GM12878 (cell line): Measurements from ENCODE around the gene KLHDC1. TPM values are rescaled to one million over a fixed set of nuclear protein-coding genes. Genes with fewer than 3 reads are reported as not detected.

Source experiments
- ATAC-seq: fragments of 200-7000 bp; cut with Tn5 transposase; 3 replicates; pipeline ENCODE4 v1.9.1; 2020; ENCODE audit warnings: mild to moderate bottlenecking, moderate library complexity
- BruUV-seq: library from RNA; stranded (reverse); fragments of 400-500 nt; replicated peaks from 2 replicates; lab custom pipeline; 2021; lab: Mats Ljungman, UMichigan
- CTCF ChIA-PET: fragments of 300-600 bp; sonication (Branson Sonifier 250); formaldehyde crosslinking; extraction: SDS; loops from one replicate; lab custom pipeline; 2021; ENCODE audit warnings: inconsistent platforms; lab: Yijun Ruan, JAX
- POLR2A ChIA-PET: fragments of 350-600 bp; formaldehyde crosslinking; extraction: SDS; loops from one replicate; lab custom pipeline; 2021; ENCODE audit warnings: inconsistent platforms; lab: Charles Lee
- RAD21 ChIA-PET: fragments of 300-600 bp; sonication (Branson Sonifier 250); formaldehyde crosslinking; loops from one replicate; lab custom pipeline; 2023; ENCODE audit warnings: antibody characterized with exemption; ENCODE audit not compliant: unreplicated experiment; lab: Charles Lee
- SMC1A ChIA-PET: fragments of 300-600 bp; sonication (Branson Sonifier 250); formaldehyde crosslinking; loops from one replicate; lab custom pipeline; 2023; ENCODE audit not compliant: unreplicated experiment, uncharacterized antibody; lab: Charles Lee
- DNase-seq: peaks from one replicate; pipeline ENCODE4 v3.0.0-alpha.2; 2011; ENCODE audit warnings: low read depth, low spot score
- FAIRE-seq: peaks from 3 replicates; lab custom pipeline; 2011; peaks lifted over from hg19 to GRCh38; lab: Jason Lieb, UNC
- H2AFZ ChIP-seq: 2 replicates; pipeline ENCODE4 v1.6.0; 2011; ENCODE audit warnings: low read depth, low read length, control low read depth; ENCODE audit not compliant: control insufficient read depth
- H3K27ac ChIP-seq: 2 replicates; pipeline ENCODE4 v1.5.1; 2011; ENCODE audit warnings: control low read depth; ENCODE audit not compliant: control insufficient read depth, insufficient read depth
- H3K27me3 ChIP-seq, 2 experiments: replicated peaks in 1 of 2; 2 replicates each; pipeline versions ENCODE4 v1.6.0 to v1.6.1; 2011; ENCODE audit warnings: low read length in 1 of 2; ENCODE audit not compliant: control insufficient read depth in 2 of 2, insufficient read depth in 2 of 2
- H3K36me3 ChIP-seq, 2 experiments: 2 replicates each; pipeline ENCODE4 v1.5.1; 2011; ENCODE audit warnings: low read length in 1 of 2; ENCODE audit not compliant: control insufficient read depth in 2 of 2, insufficient read depth in 2 of 2
- H3K4me1 ChIP-seq: 2 replicates; pipeline ENCODE4 v1.6.1; 2011; ENCODE audit warnings: mild to moderate bottlenecking, low read length, moderate library complexity, mixed read lengths; ENCODE audit not compliant: control insufficient read depth, insufficient read depth
- H3K4me2 ChIP-seq: 2 replicates; pipeline ENCODE4 v1.6.0; 2011; ENCODE audit warnings: control low read depth; ENCODE audit not compliant: control insufficient read depth, insufficient read depth
- H3K4me3 ChIP-seq: fragments of 200-600 bp; sonication (generic); 2 replicates; pipeline ENCODE4 v1.5.1; 2016
- H3K79me2 ChIP-seq: 2 replicates; pipeline ENCODE4 v1.6.0; 2011; ENCODE audit warnings: low read length; ENCODE audit not compliant: control insufficient read depth, insufficient read depth
- H3K9ac ChIP-seq: 2 replicates; pipeline ENCODE4 v1.8.0; 2011; ENCODE audit warnings: low read length, control low read depth, mixed read lengths; ENCODE audit not compliant: control insufficient read depth, insufficient read depth
- H3K9me3 ChIP-seq: replicated peaks from 3 replicates; pipeline ENCODE4 v1.5.1; 2011; ENCODE audit warnings: mild to moderate bottlenecking, low read length; ENCODE audit not compliant: control insufficient read depth, insufficient read depth
- H4K20me1 ChIP-seq: 2 replicates; pipeline ENCODE4 v1.6.0; 2011; ENCODE audit not compliant: control insufficient read depth, insufficient read depth
- BRCA1 ChIP-seq: IDR thresholded peaks from 2 replicates; pipeline ENCODE4 v1.6.1; 2011; ENCODE audit warnings: low read depth, low read length, improper control_type of control experiment
- CEBPZ ChIP-seq: fragments of 150-350 bp; IDR thresholded peaks from 2 replicates; pipeline ENCODE4 v1.6.1; 2016; ENCODE audit warnings: low read depth, low read length
- CREM ChIP-seq: IDR thresholded peaks from 2 replicates; pipeline ENCODE4 v1.6.1; 2014; ENCODE audit warnings: antibody characterized with exemption, low read depth
- DPF2 ChIP-seq: fragments of 450-650 bp; IDR thresholded peaks from 2 replicates; pipeline ENCODE4 v1.6.1; 2017; ENCODE audit warnings: mild to moderate bottlenecking
- FOXM1 ChIP-seq: IDR thresholded peaks from 2 replicates; pipeline ENCODE4 v1.6.1; 2012; ENCODE audit warnings: low read depth, mild to moderate bottlenecking, inconsistent platforms, low read length, moderate library complexity
- GABPA ChIP-seq: IDR thresholded peaks from 2 replicates; pipeline ENCODE4 v1.6.1; 2014; ENCODE audit warnings: antibody characterized with exemption, low read depth, mild to moderate bottlenecking, inconsistent platforms
- IKZF1 ChIP-seq: fragments of 450-650 bp; conservative IDR thresholded peaks from 2 replicates; pipeline ENCODE4 v1.6.1; 2017; ENCODE audit warnings: antibody characterized with exemption, mild to moderate bottlenecking
- NR2C2 ChIP-seq: IDR thresholded peaks from 2 replicates; pipeline ENCODE4 v1.6.1; 2011; ENCODE audit warnings: borderline replicate concordance, low read depth; ENCODE audit not compliant: control insufficient read depth, insufficient read length
- RAD51 ChIP-seq: fragments of 450-650 bp; IDR thresholded peaks from 2 replicates; pipeline ENCODE4 v1.6.1; 2016; ENCODE audit warnings: moderate library complexity, mild to moderate bottlenecking, inconsistent platforms
- SKIL ChIP-seq: fragments of 450-650 bp; IDR thresholded peaks from 2 replicates; pipeline ENCODE4 v1.6.1; 2017; ENCODE audit warnings: mild to moderate bottlenecking, low read depth, inconsistent platforms; ENCODE audit not compliant: poor library complexity, severe bottlenecking
- SP1 ChIP-seq: IDR thresholded peaks from one replicate; pipeline ENCODE4 v1.6.1; 2011; ENCODE audit warnings: low read depth, low read length
- SREBF2 ChIP-seq: IDR thresholded peaks from 2 replicates; pipeline ENCODE4 v1.6.1; 2012; ENCODE audit warnings: mild to moderate bottlenecking, low read length
- TCF3 ChIP-seq: IDR thresholded peaks from 2 replicates; pipeline ENCODE4 v1.6.1; 2012; ENCODE audit warnings: low read depth, mild to moderate bottlenecking, low read length, borderline replicate concordance; ENCODE audit not compliant: insufficient read depth
- WRNIP1 ChIP-seq: IDR thresholded peaks from 2 replicates; pipeline ENCODE4 v1.6.1; 2011; ENCODE audit warnings: low read depth, low read length, improper control_type of control experiment, borderline replicate concordance
- ZBTB33 ChIP-seq: fragments of 450-650 bp; IDR thresholded peaks from 2 replicates; pipeline ENCODE4 v1.6.1; 2017; ENCODE audit warnings: mild to moderate bottlenecking
- ZBTB4 ChIP-seq: fragments of 450-650 bp; formaldehyde crosslinking; IDR thresholded peaks from 2 replicates; pipeline ENCODE4 v1.4.0; 2022; ENCODE audit warnings: mild to moderate bottlenecking, moderate library complexity
- in situ Hi-C: fragments of 300-500 bp; cut with MboI; formaldehyde crosslinking; loops from 9 replicates; pipeline ENCODE4 v1.14.3; 2018; ENCODE audit warnings: mixed read lengths
- intact Hi-C: fragments of 100-400 bp; cut with micrococcal nuclease; formaldehyde crosslinking; loops from one replicate; pipeline ENCODE4 v1.14.2; 2022; ENCODE audit not compliant: unreplicated experiment
- polyA plus RNA-seq, 11 experiments: library from polyadenylated mRNA; depleted of rRNA in 4 of 11; unstranded in 6 of 11; stranded (reverse) in 5 of 11; fragments of >200 nt; fragmentation: Nextera tagmentation in 4 of 11; fragmentation: Illumina TruSeq in 1 of 11; extraction: Ambion mirVana in 4 of 11; extraction: Trizol in 1 of 11; gene quantifications; 1 replicate in 1 of 11; 2 replicates in 10 of 11; pipeline versions ENCODE4 v1.2.1 to v1.2.3, GENCODE V29; 2011 to 2016; ENCODE audit warnings: inconsistent platforms in 2 of 11, missing spikeins in 2 of 11, low read depth in 1 of 11
- total RNA-seq, 4 experiments: library from RNA; depleted of rRNA in 3 of 4; stranded (reverse); fragments of >200 nt in 3 of 4; fragmentation: Illumina TruSeq in 1 of 4; extraction: Trizol in 1 of 4; gene quantifications; 2 replicates each; pipeline versions ENCODE4 v1.2.1 to v1.2.3, GENCODE V29; 2013 to 2021

KLHDC1 gene
- total and polyA plus RNA-seq, 10 of the 15 experiments (the other 5 are each of a cell fraction or from before 2014, with no cell fraction given), result 0.22 to 0.98 (median 0.55) TPM

GRCh38 chr14:49733836-49734235 lies 40.9 kb downstream of the KLHDC1 start:
- POLR2A ChIA-PET, result no interaction called here
- CTCF ChIA-PET, result no interaction called here
- BruUV-seq, result no TSS peak
- H3K9me3 ChIP-seq, result no peaks in the 10 kb centered on the region
- intact Hi-C loops, result no loop called here
- no peak overlapping the region for H3K9ac ChIP-seq
- no peaks in the 10 kb centered on the region for H3K36me3 ChIP-seq
- H3K4me1 ChIP-seq, result no peaks in the 10 kb centered on the region
- SMC1A ChIA-PET, result no interaction called here
- no peaks in the 10 kb centered on the region for H4K20me1 ChIP-seq
- FAIRE-seq, result no peak
- H3K4me3 ChIP-seq, result no peak overlapping the region
- DNase-seq, result no peak
- no peak overlapping the region for H2AFZ ChIP-seq
- H3K4me2 ChIP-seq, result no peak overlapping the region
- in situ Hi-C loops, result no loop called here
- H3K79me2 ChIP-seq, result no peaks in the 10 kb centered on the region
- RAD21 ChIA-PET, result interaction anchor here (0.6 kb wide), 1 partner anchor 48 kb away, joined by 3 read pairs; no protein-coding TSS in a partner anchor
- ATAC-seq, result no peak
- no peak overlapping the region for H3K27ac ChIP-seq
- no peaks in the 10 kb centered on the region for H3K27me3 ChIP-seq
- TF ChIP-seq ZBTB4, result no peak
- no peak for TF ChIP-seq RAD51
- TF ChIP-seq WRNIP1, result no peak
- TF ChIP-seq IKZF1, result no peak
- no peak for TF ChIP-seq TCF3
- TF ChIP-seq BRCA1, result no peak
- no peak for TF ChIP-seq SREBF2
- TF ChIP-seq GABPA, result no peak
- no peak for TF ChIP-seq ZBTB33
- TF ChIP-seq SKIL, result no peak
- no peak for TF ChIP-seq SP1
- TF ChIP-seq CREM, result no peak
- no peak for TF ChIP-seq FOXM1
- TF ChIP-seq NR2C2, result no peak
- no peak for TF ChIP-seq CEBPZ
- no peak for TF ChIP-seq DPF2
